ENCODE results near the gene CALR3.

DNA sequence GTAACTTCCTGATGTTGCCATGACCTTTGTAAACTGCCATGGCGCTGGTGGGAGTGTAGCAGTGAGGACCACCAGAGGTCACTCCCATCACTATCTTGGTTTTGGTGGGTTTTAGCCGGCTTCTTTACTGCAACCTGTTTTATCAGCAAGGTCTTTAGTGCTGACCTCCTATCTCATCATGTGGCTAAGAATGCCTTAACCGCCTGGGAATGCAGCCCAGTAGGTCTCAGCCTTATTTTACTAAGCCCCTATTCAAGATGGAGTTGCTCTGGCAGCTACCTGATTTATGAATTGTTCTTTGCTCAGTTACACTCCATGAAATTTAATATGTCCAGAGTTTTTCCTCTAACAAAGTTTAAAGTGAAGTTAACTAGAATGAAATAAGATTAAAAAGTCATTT, 19.6 kb downstream of the CALR3 start:
- TF ChIP-seq, protein P1, sequence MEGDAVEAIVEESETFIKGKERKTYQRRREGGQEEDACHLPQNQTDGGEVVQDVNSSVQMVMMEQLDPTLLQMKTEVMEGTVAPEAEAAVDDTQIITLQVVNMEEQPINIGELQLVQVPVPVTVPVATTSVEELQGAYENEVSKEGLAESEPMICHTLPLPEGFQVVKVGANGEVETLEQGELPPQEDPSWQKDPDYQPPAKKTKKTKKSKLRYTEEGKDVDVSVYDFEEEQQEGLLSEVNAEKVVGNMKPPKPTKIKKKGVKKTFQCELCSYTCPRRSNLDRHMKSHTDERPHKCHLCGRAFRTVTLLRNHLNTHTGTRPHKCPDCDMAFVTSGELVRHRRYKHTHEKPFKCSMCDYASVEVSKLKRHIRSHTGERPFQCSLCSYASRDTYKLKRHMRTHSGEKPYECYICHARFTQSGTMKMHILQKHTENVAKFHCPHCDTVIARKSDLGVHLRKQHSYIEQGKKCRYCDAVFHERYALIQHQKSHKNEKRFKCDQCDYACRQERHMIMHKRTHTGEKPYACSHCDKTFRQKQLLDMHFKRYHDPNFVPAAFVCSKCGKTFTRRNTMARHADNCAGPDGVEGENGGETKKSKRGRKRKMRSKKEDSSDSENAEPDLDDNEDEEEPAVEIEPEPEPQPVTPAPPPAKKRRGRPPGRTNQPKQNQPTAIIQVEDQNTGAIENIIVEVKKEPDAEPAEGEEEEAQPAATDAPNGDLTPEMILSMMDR (IDR thresholded peaks at IDR 0.05; ENCODE audit: insufficient read depth, low read length, poor library complexity, severe bottlenecking): no peak
- TF ChIP-seq EZH2phosphoT487 (conservative IDR thresholded peaks at IDR 0.05; ENCODE audit: low read length): no peak

Data from SU-DHL-6 (cell line).